HepG2 (cell line): ENCODE measurements around the gene SALL4. TPM values are rescaled to one million over a fixed set of nuclear protein-coding genes. Genes with fewer than 3 reads are reported as not detected.
A peak's percentile ranks its signal among the peaks of the same experiment; 100 is the strongest.

Experiments used
- ATF7 ChIP-seq, 2 experiments: fragments of 450-650 bp in 1 of 2; sonication (generic) in 1 of 2; formaldehyde crosslinking in 1 of 2; IDR thresholded peaks; 2 replicates each; pipeline versions ENCODE4 v1.4.0 to v1.6.1; 2016 to 2020; ENCODE audit warnings: antibody characterized with exemption in 1 of 2, mild to moderate bottlenecking in 1 of 2, missing genetic modification reagents in 1 of 2
- FOSL1 ChIP-seq: sonication (generic); formaldehyde crosslinking; IDR thresholded peaks from 2 replicates; pipeline ENCODE4 v1.9.0; 2021; ENCODE audit warnings: missing genetic modification reagents, borderline replicate concordance
- FOXA3 ChIP-seq: IDR thresholded peaks from 2 replicates; pipeline ENCODE4 v1.6.1; 2016; ENCODE audit warnings: missing genetic modification reagents, missing compliant biosample characterization
- HNRNPLL ChIP-seq: fragments of 200-400 bp; formaldehyde crosslinking; IDR thresholded peaks from 2 replicates; pipeline ENCODE4 v1.6.1; 2017; ENCODE audit warnings: mild to moderate bottlenecking, low read depth, low read length; ENCODE audit not compliant: poor library complexity, severe bottlenecking
- JDP2 ChIP-seq: sonication (generic); formaldehyde crosslinking; IDR thresholded peaks from 2 replicates; pipeline ENCODE4 v1.8.1; 2022; ENCODE audit warnings: missing genetic modification reagents, borderline replicate concordance
- JUN ChIP-seq: sonication (generic); formaldehyde crosslinking; IDR thresholded peaks from 2 replicates; pipeline ENCODE4 v1.4.0; 2020; ENCODE audit warnings: mild to moderate bottlenecking, missing genetic modification reagents
- KLF16 ChIP-seq, 2 experiments: sonication (generic) in 1 of 2; formaldehyde crosslinking in 1 of 2; IDR thresholded peaks; 2 replicates each; pipeline versions ENCODE4 v1.6.1 to v1.8.0; 2016 to 2023; ENCODE audit warnings: missing genetic modification reagents in 2 of 2, missing compliant biosample characterization in 1 of 2
- KLF9 ChIP-seq: IDR thresholded peaks from 2 replicates; pipeline ENCODE4 v1.6.1; 2016; ENCODE audit warnings: low read depth
- MTA1 ChIP-seq: sonication (generic); formaldehyde crosslinking; IDR thresholded peaks from 2 replicates; pipeline ENCODE4 v1.4.0; 2020; ENCODE audit warnings: missing genetic modification reagents, mild to moderate bottlenecking, borderline replicate concordance
- NCOA5 ChIP-seq: sonication (generic); formaldehyde crosslinking; IDR thresholded peaks from 2 replicates; pipeline ENCODE4 v1.4.0; 2020; ENCODE audit warnings: missing genetic modification reagents
- NFATC3 ChIP-seq: sonication (generic); formaldehyde crosslinking; IDR thresholded peaks from 2 replicates; pipeline ENCODE4 v1.5.1; 2020; ENCODE audit warnings: mild to moderate bottlenecking, missing genetic modification reagents
- RBAK ChIP-seq: sonication (generic); formaldehyde crosslinking; IDR thresholded peaks from 2 replicates; pipeline ENCODE4 v1.5.1; 2020; ENCODE audit warnings: mild to moderate bottlenecking, missing genetic modification reagents
- REL ChIP-seq: sonication (generic); formaldehyde crosslinking; conservative IDR thresholded peaks from 2 replicates; pipeline ENCODE4 v1.8.0; 2022; ENCODE audit warnings: mild to moderate bottlenecking, missing genetic modification reagents, moderate library complexity
- ZBTB21 ChIP-seq: sonication (generic); formaldehyde crosslinking; IDR thresholded peaks from 2 replicates; pipeline ENCODE4 v1.4.0; 2020; ENCODE audit warnings: missing genetic modification reagents
- ZBTB8A ChIP-seq: sonication (generic); formaldehyde crosslinking; IDR thresholded peaks from 2 replicates; pipeline ENCODE4 v1.4.0; 2020; ENCODE audit warnings: mild to moderate bottlenecking, low read depth, missing genetic modification reagents, borderline replicate concordance
- ZNF101 ChIP-seq: sonication (generic); formaldehyde crosslinking; IDR thresholded peaks from 2 replicates; pipeline ENCODE4 v1.4.0; 2020; ENCODE audit warnings: mild to moderate bottlenecking, low read depth, missing genetic modification reagents, borderline replicate concordance
- ZNF160 ChIP-seq: sonication (generic); formaldehyde crosslinking; IDR thresholded peaks from 2 replicates; pipeline ENCODE4 v1.8.0; 2022; ENCODE audit warnings: mild to moderate bottlenecking, inconsistent platforms, missing genetic modification reagents
- ZNF567 ChIP-seq: sonication (generic); formaldehyde crosslinking; IDR thresholded peaks from 2 replicates; pipeline ENCODE4 v1.8.1; 2023; ENCODE audit warnings: mild to moderate bottlenecking, missing genetic modification reagents, borderline replicate concordance
- ZNF615 ChIP-seq: sonication (generic); formaldehyde crosslinking; IDR thresholded peaks from 2 replicates; pipeline ENCODE4 v1.5.0; 2020; ENCODE audit warnings: mild to moderate bottlenecking, missing genetic modification reagents, borderline replicate concordance
- ZNF747 ChIP-seq: sonication (generic); formaldehyde crosslinking; IDR thresholded peaks from 2 replicates; pipeline ENCODE4 v1.8.1; 2023; ENCODE audit warnings: missing genetic modification reagents, mild to moderate bottlenecking, borderline replicate concordance
- polyA plus RNA-seq, 8 experiments: library from polyadenylated mRNA; depleted of rRNA in 3 of 8; stranded (reverse) in 7 of 8; unstranded in 1 of 8; fragments of >200 nt; fragmentation: Illumina TruSeq in 4 of 8; extraction: Trizol in 4 of 8; gene quantifications; 2 replicates each; pipeline versions ENCODE4 v1.2.1 to v1.2.3, GENCODE V29; 2011 to 2016; ENCODE audit warnings: low read depth in 4 of 8, missing spikeins in 1 of 8, mixed read lengths in 1 of 8; ENCODE audit not compliant: insufficient read depth in 1 of 8
- total RNA-seq, 5 experiments: library from RNA; depleted of rRNA; stranded (reverse); fragments of >200 nt; fragmentation: Illumina TruSeq; extraction: Trizol; gene quantifications; 2 replicates each; pipeline ENCODE4 v1.2.3, GENCODE V29; 2016; ENCODE audit warnings: low read depth in 1 of 5
- TF ChIP-seq, protein P1 (sequence below): sonication (generic); formaldehyde crosslinking; IDR thresholded peaks from 2 replicates; pipeline ENCODE4 v1.8.1; 2023; ENCODE audit warnings: mild to moderate bottlenecking, missing genetic modification reagents, borderline replicate concordance
- TF ChIP-seq, protein P2 (sequence below): IDR thresholded peaks from 2 replicates; pipeline ENCODE4 v1.6.1; 2016; ENCODE audit warnings: missing compliant biosample characterization, missing genetic modification reagents, borderline replicate concordance
- TF ChIP-seq, protein P3 (sequence below): sonication (generic); formaldehyde crosslinking; IDR thresholded peaks from 2 replicates; pipeline ENCODE4 v1.4.0; 2020; ENCODE audit warnings: missing genetic modification reagents, borderline replicate concordance

SALL4 gene
- total and polyA plus RNA-seq, 2 of the 13 experiments (the other 11 are each of a cell fraction or from before 2014, with no cell fraction given): 0.33 to 1.8 TPM

DNA sequence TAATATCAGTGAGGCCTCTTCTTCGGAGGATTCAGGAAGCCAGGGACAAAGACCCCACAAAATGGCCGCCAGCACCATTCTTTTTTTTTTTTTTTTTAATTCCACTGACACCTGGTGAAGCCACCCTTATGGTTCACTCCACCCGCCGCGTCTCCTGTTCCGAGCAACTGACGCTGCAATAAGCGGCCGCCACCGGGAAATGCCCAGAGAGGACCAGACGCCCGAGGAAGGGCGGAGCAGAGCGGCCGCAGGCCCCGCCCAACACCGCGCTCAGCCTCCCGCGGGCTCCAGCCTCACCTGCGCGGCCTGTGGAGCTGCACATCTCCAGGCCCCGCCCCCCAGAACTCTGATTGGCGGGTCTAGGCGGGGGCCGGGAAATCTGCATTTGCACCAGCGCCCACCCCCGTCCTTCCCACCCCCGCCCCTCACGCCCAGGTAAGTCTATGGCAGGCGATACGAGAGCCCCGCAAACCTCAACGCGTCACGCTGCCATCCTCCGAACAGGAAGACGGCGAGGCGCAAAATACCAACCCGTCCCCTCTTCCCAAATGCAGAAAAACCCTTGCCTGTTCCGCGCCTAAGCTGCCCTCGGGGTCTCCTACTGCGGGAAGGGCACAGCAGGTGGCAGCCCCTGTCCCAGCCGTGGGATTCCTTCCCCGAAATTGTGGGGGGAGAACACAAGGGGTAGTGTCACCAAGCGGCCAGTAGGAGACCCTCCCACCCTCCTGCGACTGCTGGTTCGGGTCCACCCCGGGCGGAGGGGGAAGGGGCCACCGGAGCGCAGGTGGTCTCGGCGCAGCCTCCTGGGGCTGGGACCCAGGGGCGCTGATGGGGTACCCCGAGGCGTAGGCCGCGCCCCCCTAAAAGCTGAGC is 35.1 kb downstream of the SALL4 start (continued):
- TF ChIP-seq, protein P1, sequence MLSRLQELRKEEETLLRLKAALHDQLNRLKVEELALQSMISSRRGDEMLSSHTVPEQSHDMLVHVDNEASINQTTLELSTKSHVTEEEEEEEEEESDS: no peak
- TF ChIP-seq MTA1 (CRISPR knock-in tag) (no peak), KLF9 (no peak; the same call in 1 of the 2 replicates), REL (no peak), ZNF101 (CRISPR knock-in tag) (no peak), RBAK (CRISPR knock-in tag) (peak; percentile 33; the same call in 1 of the 2 replicates), NFATC3 (CRISPR knock-in tag) (no peak), ZBTB8A (CRISPR knock-in tag) (peak; percentile 99), ZNF160 (CRISPR knock-in tag) (0 out of 2 replicates have a peak, but pooled peaks have one; percentile 11), ZNF747 (CRISPR knock-in tag) (0 out of 2 replicates have a peak, but pooled peaks have one; percentile 52), ATF7 (IDR thresholded peaks at IDR 0.05) (no peak), ATF7 (CRISPR knock-in tag; IDR thresholded peaks at IDR 0.05) (no peak), FOSL1 (no peak), FOXA3 (CRISPR knock-in tag) (peak; percentile 44), ZNF567 (CRISPR knock-in tag) (peak; percentile 43; the same call in 1 of the 2 replicates), JDP2 (CRISPR knock-in tag) (no peak), JUN (CRISPR knock-in tag) (no peak), KLF16 (CRISPR knock-in tag; IDR thresholded peaks at IDR 0.05) (peak in 1 of 2 experiments; percentile 29; a peak in 1 of 4 replicates), NCOA5 (CRISPR knock-in tag) (no peak), HNRNPLL (peak; percentile 88), ZNF615 (CRISPR knock-in tag) (no peak), ZBTB21 (0 out of 2 replicates have a peak, but pooled peaks have one; percentile 41)
- TF ChIP-seq, protein P2, sequence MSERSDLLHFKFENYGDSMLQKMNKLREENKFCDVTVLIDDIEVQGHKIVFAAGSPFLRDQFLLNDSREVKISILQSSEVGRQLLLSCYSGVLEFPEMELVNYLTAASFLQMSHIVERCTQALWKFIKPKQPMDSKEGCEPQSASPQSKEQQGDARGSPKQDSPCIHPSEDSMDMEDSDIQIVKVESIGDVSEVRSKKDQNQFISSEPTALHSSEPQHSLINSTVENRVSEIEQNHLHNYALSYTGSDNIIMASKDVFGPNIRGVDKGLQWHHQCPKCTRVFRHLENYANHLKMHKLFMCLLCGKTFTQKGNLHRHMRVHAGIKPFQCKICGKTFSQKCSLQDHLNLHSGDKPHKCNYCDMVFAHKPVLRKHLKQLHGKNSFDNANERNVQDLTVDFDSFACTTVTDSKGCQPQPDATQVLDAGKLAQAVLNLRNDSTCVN: peak; percentile 39; the same call in 1 of the 2 replicates
- TF ChIP-seq, protein P3, sequence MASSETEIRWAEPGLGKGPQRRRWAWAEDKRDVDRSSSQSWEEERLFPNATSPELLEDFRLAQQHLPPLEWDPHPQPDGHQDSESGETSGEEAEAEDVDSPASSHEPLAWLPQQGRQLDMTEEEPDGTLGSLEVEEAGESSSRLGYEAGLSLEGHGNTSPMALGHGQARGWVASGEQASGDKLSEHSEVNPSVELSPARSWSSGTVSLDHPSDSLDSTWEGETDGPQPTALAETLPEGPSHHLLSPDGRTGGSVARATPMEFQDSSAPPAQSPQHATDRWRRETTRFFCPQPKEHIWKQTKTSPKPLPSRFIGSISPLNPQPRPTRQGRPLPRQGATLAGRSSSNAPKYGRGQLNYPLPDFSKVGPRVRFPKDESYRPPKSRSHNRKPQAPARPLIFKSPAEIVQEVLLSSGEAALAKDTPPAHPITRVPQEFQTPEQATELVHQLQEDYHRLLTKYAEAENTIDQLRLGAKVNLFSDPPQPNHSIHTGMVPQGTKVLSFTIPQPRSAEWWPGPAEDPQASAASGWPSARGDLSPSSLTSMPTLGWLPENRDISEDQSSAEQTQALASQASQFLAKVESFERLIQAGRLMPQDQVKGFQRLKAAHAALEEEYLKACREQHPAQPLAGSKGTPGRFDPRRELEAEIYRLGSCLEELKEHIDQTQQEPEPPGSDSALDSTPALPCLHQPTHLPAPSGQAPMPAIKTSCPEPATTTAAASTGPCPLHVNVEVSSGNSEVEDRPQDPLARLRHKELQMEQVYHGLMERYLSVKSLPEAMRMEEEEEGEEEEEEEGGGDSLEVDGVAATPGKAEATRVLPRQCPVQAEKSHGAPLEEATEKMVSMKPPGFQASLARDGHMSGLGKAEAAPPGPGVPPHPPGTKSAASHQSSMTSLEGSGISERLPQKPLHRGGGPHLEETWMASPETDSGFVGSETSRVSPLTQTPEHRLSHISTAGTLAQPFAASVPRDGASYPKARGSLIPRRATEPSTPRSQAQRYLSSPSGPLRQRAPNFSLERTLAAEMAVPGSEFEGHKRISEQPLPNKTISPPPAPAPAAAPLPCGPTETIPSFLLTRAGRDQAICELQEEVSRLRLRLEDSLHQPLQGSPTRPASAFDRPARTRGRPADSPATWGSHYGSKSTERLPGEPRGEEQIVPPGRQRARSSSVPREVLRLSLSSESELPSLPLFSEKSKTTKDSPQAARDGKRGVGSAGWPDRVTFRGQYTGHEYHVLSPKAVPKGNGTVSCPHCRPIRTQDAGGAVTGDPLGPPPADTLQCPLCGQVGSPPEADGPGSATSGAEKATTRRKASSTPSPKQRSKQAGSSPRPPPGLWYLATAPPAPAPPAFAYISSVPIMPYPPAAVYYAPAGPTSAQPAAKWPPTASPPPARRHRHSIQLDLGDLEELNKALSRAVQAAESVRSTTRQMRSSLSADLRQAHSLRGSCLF: no peak
